ENCODE measurements around the gene PTOV1.

PTOV1 gene

DNA sequence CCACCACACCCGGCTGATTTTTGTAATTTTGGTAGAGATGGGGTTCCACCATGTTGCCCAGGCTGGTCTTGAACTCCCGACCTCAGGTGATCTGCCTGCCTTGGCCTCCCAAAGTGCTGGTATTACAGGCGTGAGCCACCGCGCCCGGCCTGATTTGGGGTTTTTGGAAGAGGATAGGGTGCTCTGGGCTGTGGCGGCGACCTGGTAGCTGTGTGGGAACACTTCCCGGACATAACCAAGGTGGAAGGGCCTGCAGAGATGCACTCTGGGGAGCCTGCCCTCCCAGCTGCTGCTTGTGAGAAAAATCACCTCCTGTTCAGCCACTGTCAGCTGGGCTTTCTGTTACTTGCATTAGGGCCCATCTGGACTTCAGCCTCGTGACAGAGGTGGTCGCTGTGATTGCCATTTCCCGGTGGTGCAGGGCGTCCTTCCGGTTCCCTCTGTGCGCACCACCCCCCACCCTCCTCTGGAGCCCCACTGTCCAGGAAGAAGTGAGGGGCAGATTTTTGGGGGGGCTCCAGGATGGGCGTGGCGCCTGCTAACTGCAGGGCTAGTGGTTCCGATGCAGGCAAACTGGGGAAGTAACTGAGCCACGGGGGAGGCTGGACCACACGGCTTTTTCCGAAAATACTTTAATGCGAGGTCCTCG lies 38.2 kb downstream of the PTOV1 start:
- Histone ChIP-seq H3K27me3 (ENCODE audit: control insufficient read depth in 1 of 2, insufficient read depth in 2 of 2, low read length in 2 of 2) (peaks cover 0 to 19% of the 10 kb centered on the region in 2 donors), H3K27ac (ENCODE audit: low read depth, low read length) (no peak overlapping the region), H3K4me3 (ENCODE audit: low read depth in 1 of 2, low read length in 2 of 2) (no peak overlapping the region), H3K36me3 (ENCODE audit: insufficient read depth, low read length) (peaks cover 8% of the 10 kb centered on the region), H3K4me1 (ENCODE audit: insufficient read depth, low read length) (no peaks in the 10 kb centered on the region), H3K9me3 (ENCODE audit: low read length) (no peaks in the 10 kb centered on the region), H3K9ac (ENCODE audit: low read length) (no peak overlapping the region)

GRCh38 chr19:49889687-49890348 lies 38.9 kb downstream of the PTOV1 start:
- Histone ChIP-seq H3K36me3 (ENCODE audit: insufficient read depth, low read length) (peaks cover under 1% of the 10 kb centered on the region), H3K27ac (ENCODE audit: low read depth, low read length) (no peak overlapping the region), H3K4me1 (ENCODE audit: insufficient read depth, low read length) (no peaks in the 10 kb centered on the region), H3K27me3 (ENCODE audit: control insufficient read depth in 1 of 2, insufficient read depth in 2 of 2, low read length in 2 of 2) (peaks cover 0 to 19% of the 10 kb centered on the region in 2 donors), H3K9ac (ENCODE audit: low read length) (no peak overlapping the region), H3K9me3 (ENCODE audit: low read length) (no peaks in the 10 kb centered on the region), H3K4me3 (ENCODE audit: low read depth in 1 of 2, low read length in 2 of 2) (no peak overlapping the region)

GRCh38 chr19:49890349-49891311 lies 39.7 kb downstream of the PTOV1 start:
- Histone ChIP-seq H3K4me3 (ENCODE audit: low read depth in 1 of 2, low read length in 2 of 2) (no peak overlapping the region), H3K4me1 (ENCODE audit: insufficient read depth, low read length) (no peaks in the 10 kb centered on the region), H3K27me3 (ENCODE audit: control insufficient read depth in 1 of 2, insufficient read depth in 2 of 2, low read length in 2 of 2) (peaks cover 0 to 19% of the 10 kb centered on the region in 2 donors), H3K36me3 (ENCODE audit: insufficient read depth, low read length) (no peaks in the 10 kb centered on the region), H3K9ac (ENCODE audit: low read length) (no peak overlapping the region), H3K9me3 (ENCODE audit: low read length) (no peaks in the 10 kb centered on the region), H3K27ac (ENCODE audit: low read depth, low read length) (no peak overlapping the region)

- Histone ChIP-seq H3K4me3 (ENCODE audit: low read depth in 1 of 2, low read length in 2 of 2) (no peak overlapping the region), H3K9ac (ENCODE audit: low read length) (no peak overlapping the region), H3K27me3 (ENCODE audit: control insufficient read depth in 1 of 2, insufficient read depth in 2 of 2, low read length in 2 of 2) (peaks cover 0 to 19% of the 10 kb centered on the region in 2 donors), H3K27ac (ENCODE audit: low read depth, low read length) (no peak overlapping the region), H3K9me3 (ENCODE audit: low read length) (no peaks in the 10 kb centered on the region), H3K4me1 (ENCODE audit: insufficient read depth, low read length) (no peaks in the 10 kb centered on the region), H3K36me3 (ENCODE audit: insufficient read depth, low read length) (no peaks in the 10 kb centered on the region)
Observed at GRCh38 chr19:49891393-49891792, 40.4 kb downstream of the PTOV1 start.

DNA sequence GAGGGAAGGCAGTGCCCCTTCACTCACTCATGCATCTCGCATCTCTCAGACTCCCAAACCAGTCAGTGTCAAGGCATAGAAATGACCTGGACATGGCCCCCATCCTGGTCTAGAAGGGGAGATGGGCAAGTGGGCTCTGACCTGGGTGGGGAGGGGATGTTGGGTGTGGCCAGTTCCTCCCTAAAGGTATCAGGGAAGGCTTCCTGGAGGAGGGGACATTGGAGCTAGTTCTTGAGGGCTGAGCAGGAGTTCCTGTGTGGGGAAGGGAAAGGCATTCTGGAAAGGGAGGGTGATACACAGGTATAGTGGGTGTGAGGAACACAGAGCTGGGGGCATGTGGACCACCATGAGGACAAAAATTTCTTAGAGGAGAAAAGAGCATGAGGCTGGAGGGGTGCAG lies 41.8 kb downstream of the PTOV1 start:
- Histone ChIP-seq H3K4me3 (ENCODE audit: low read depth in 1 of 2, low read length in 2 of 2) (no peak overlapping the region), H3K9me3 (ENCODE audit: low read length) (no peaks in the 10 kb centered on the region), H3K9ac (ENCODE audit: low read length) (no peak overlapping the region), H3K4me1 (ENCODE audit: insufficient read depth, low read length) (peaks cover 12% of the 10 kb centered on the region), H3K27me3 (ENCODE audit: control insufficient read depth in 1 of 2, insufficient read depth in 2 of 2, low read length in 2 of 2) (peaks cover 0 to 19% of the 10 kb centered on the region in 2 donors), H3K36me3 (ENCODE audit: insufficient read depth, low read length) (no peaks in the 10 kb centered on the region), H3K27ac (ENCODE audit: low read depth, low read length) (no peak overlapping the region)

DNA sequence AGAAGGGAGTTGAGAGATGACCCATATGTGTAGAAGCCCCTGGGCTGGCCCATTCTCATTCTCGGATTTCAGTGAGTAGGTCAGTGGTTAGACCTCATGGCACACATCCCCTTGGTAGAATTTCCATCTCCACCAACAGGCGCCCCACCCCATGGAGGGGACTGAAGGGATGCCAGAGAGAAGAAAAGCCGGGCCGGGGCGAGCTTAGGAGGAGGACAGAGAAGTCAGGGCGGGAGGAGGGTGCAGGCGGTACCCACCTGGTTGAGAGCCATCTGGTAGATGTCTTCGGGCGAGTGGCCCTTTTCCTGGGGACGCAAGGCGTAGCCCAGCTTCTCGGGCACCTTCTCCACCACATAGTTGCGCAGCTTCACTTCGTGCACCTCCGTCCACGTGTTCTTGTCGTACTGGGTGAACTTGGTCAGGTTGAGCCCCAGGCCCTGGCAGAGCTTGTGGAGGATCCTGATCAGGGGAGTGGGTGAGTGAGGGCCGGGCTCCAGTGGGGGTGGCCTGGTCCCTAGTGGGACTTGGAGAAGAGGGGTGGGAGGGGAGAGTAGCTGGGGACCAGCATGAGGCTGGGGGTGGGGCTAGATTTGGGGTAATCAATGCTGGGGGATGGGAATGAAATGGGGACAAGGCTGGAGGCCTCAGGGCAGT lies 43.2 kb downstream of the PTOV1 start:
- Histone ChIP-seq H3K4me1 (ENCODE audit: insufficient read depth, low read length) (peaks cover 12% of the 10 kb centered on the region), H3K27ac (ENCODE audit: low read depth, low read length) (no peak overlapping the region), H3K27me3 (ENCODE audit: control insufficient read depth in 1 of 2, insufficient read depth in 2 of 2, low read length in 2 of 2) (peaks cover 0 to 19% of the 10 kb centered on the region in 2 donors), H3K9me3 (ENCODE audit: low read length) (no peaks in the 10 kb centered on the region), H3K36me3 (ENCODE audit: insufficient read depth, low read length) (no peaks in the 10 kb centered on the region), H3K4me3 (ENCODE audit: low read depth in 1 of 2, low read length in 2 of 2) (no peak overlapping the region), H3K9ac (ENCODE audit: low read length) (no peak overlapping the region)

DNA sequence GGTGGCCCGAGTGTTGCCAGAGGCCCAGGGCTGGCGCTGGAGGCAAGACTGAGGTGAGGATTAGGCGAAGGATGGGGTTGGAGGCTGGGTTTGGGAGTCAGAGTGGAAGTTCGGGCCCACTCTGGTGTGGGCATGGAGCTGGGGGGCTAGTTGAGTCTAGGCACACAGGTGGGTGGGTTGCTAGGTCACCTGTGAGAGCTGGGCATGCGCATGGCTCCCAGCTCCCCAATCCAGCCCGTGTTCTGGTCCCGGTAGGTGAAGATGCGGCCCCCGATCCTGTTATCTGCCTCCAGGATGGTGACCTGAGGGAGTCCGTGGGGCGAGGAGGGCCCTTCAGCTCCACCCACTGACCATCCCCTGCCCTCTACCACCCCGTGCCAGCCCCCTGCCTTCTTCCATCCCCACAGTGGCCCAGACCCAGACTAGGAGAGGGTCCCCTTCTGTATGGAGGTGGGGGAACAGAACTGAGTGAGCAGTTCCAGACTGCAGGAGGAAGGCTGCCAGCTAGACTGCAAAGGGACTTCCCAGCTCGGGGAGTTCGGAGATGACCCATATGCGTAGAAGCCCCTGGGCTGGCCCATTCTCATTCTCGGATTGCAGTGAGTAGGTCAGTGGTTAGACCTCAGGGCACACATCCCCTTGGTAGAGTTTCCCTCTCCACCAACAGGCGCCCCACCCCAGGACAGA lies 44.1 kb downstream of the PTOV1 start:
- peaks cover 12% of the 10 kb centered on the region for H3K4me1 ChIP-seq (ENCODE audit: insufficient read depth, low read length)
- H3K9me3 ChIP-seq (ENCODE audit: low read length), result no peaks in the 10 kb centered on the region
- H3K36me3 ChIP-seq (ENCODE audit: insufficient read depth, low read length), result no peaks in the 10 kb centered on the region
- peaks cover 0 to 13% of the 10 kb centered on the region in 2 donors for H3K27me3 ChIP-seq (ENCODE audit: control insufficient read depth in 1 of 2, insufficient read depth in 2 of 2, low read length in 2 of 2)
- H3K9ac ChIP-seq (ENCODE audit: low read length), result no peak overlapping the region
- H3K27ac ChIP-seq (ENCODE audit: low read depth, low read length), result no peak overlapping the region
- H3K4me3 ChIP-seq (ENCODE audit: low read depth in 1 of 2, low read length in 2 of 2), result no peak overlapping the region

DNA sequence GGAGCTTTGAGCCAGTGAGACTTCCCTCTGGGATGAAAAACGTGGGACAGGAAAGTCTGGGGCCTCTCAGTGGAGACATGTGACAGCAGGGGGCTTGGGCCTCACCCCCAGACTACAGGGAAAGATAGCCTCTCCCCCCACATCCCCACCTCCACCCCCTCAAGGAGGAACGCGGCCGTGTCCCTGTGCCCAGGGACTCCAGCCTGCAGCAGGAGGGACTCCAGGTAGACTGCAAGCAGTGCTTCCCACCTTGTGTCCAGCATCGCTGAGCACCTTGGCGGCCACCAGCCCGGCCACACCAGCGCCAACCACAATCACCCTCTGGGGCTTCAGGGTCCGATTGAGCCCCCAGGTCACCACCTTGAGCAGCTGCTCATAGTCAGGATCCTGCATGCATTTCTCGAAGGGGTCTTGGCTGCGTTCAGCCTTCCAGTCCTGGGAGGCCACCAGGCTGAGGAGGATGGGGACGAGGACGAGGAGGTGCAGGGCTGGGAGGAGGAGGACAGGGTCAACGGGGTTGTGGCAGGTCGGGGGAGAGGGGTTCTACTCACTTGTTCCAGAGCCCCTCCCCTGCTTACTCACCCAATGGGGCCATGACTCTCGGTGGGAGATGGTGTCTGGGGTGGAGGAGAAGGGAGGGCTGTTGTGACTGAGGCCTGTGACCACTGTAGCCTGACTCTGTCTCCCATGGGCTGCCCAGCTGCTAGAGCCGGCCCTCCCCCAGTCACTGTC lies 44.8 kb downstream of the PTOV1 start:
- Histone ChIP-seq H3K27me3 (ENCODE audit: control insufficient read depth in 1 of 2, insufficient read depth in 2 of 2, low read length in 2 of 2) (peaks cover 0 to 8% of the 10 kb centered on the region in 2 donors), H3K4me3 (ENCODE audit: low read depth in 1 of 2, low read length in 2 of 2) (no peak overlapping the region), H3K9me3 (ENCODE audit: low read length) (no peaks in the 10 kb centered on the region), H3K9ac (ENCODE audit: low read length) (no peak overlapping the region), H3K36me3 (ENCODE audit: insufficient read depth, low read length) (no peaks in the 10 kb centered on the region), H3K27ac (ENCODE audit: low read depth, low read length) (no peak overlapping the region), H3K4me1 (ENCODE audit: insufficient read depth, low read length) (peaks cover 12% of the 10 kb centered on the region)

DNA sequence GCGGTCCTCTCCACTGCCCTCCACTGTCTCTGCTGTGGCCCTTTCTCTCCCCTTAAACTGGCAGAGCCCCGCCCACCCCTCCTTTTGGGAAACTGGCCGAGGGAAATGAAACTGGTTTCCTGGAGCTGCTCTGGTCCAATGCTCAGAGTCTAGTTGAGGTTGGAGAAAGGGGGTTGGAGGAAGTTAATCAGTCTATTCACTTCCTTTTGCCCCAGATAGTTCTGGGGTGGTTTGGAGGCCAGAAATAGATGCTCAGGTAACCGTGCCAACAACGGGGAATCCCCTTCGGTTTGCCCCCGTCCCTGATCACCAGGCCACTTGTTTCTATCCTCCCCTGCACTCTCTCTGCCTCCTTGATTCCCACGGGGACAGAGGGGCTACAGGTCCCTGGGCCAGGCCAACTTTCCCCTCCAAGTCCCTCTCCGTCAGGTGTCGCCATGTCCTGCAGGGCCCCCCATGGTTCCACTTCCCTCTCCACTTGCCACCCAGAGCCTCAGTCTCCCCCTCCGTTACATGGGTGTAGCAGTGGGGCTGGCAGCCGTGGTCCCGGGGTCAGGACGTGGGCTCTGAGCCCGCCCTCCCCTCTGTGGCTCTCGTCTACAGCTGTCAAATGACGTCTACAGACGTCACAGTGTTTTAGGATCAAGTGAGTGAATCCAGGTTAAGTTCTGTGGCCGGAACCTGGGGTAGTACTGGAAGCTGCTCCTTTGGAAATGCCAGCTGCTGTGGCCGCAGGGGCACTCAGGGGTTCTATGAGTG lies 46.1 kb downstream of the PTOV1 start, which contains the start of gene IL4I1:
Gene IL4I1 (minus strand): TSS at position 25 of the 759 bp plus-strand sequence. CDS start 727 bp downstream, outside the sequence.
- Histone ChIP-seq H3K4me1 (ENCODE audit: insufficient read depth, low read length) (peaks cover 12% of the 10 kb centered on the region), H3K27ac (ENCODE audit: low read depth, low read length) (no peak within 1 kb of the TSS), H3K4me3 (ENCODE audit: low read depth in 1 of 2, low read length in 2 of 2) (no peak within 1 kb of the TSS), H3K9me3 (ENCODE audit: low read length) (no peaks in the 10 kb centered on the region), H3K9ac (ENCODE audit: low read length) (no peak within 1 kb of the TSS), H3K27me3 (ENCODE audit: control insufficient read depth in 1 of 2, insufficient read depth in 2 of 2, low read length in 2 of 2) (no peaks in the 10 kb centered on the region), H3K36me3 (ENCODE audit: insufficient read depth, low read length) (no peaks in the 10 kb centered on the region)

- no peaks in the 10 kb centered on the region for H3K27me3 ChIP-seq (ENCODE audit: control insufficient read depth in 1 of 2, insufficient read depth in 2 of 2, low read length in 2 of 2)
- H3K4me3 ChIP-seq (ENCODE audit: low read depth in 1 of 2, low read length in 2 of 2), result no peak overlapping the region
- H3K9ac ChIP-seq (ENCODE audit: low read length), result no peak overlapping the region
- H3K27ac ChIP-seq (ENCODE audit: low read depth, low read length), result no peak overlapping the region
- H3K36me3 ChIP-seq (ENCODE audit: insufficient read depth, low read length), result peaks cover 25% of the 10 kb centered on the region
- no peaks in the 10 kb centered on the region for H3K4me1 ChIP-seq (ENCODE audit: insufficient read depth, low read length)
- H3K9me3 ChIP-seq (ENCODE audit: low read length), result no peaks in the 10 kb centered on the region
Observed at GRCh38 chr19:49904136-49904535, 53.2 kb downstream of the PTOV1 start.
